ENCODE data around the gene MAN2A2.

The MAN2A2 gene

DNA sequence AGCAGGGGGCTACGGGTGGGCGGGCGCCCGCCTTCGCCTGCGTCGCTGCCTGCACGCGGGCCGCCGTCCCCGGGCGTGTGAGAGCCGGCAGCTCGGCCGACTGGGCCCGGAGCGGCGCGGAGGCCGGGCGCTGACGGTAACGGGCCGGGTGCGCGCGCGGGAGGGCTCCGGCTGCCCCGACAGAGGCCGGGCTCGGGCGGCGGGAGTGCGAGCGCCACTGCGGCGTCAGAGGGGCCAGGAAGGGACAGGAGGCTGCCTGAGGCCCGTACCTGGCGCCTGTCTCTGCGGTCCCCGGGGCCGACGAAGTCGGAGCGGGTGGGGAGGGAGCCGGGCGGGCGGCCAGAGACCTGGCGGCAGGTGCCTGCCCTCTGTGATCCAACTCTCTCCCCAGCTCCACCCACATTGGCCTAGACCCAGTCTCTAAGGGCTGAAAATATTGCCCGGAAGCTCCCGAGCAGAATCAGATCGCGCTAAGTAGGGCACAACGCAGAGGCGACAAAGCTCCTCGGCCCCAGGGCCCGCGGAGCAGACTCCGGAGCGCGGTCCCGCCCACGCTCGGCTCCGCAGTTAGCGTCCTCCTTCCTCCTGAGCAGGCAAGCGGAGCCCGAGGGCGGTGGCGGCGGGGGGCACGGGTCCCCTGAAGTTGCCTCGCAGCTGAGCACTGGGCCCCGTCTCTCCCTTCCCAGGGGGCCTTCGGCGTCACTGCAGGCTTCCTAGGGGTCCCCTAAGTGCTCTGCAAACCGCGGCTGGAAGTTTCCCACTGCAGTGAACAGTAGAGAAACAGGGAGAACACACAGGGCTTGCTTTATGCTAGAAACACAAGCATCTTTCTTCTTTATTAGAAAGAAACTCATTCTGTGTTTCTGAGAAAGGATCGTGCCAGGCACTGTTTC is at the start of gene MAN2A2:
Gene MAN2A2 (plus strand): TSS at position 463 of the 893 bp plus-strand sequence. CDS start 906 bp downstream, outside the sequence.
- peak; percentile 68 for DNase-seq (ENCODE audit: low spot score)

GRCh38 chr15:90855139-90855538 is 48.0 kb upstream of the MAN2A2 start:
- DNase-seq (ENCODE audit: low spot score) = no peak

DNA sequence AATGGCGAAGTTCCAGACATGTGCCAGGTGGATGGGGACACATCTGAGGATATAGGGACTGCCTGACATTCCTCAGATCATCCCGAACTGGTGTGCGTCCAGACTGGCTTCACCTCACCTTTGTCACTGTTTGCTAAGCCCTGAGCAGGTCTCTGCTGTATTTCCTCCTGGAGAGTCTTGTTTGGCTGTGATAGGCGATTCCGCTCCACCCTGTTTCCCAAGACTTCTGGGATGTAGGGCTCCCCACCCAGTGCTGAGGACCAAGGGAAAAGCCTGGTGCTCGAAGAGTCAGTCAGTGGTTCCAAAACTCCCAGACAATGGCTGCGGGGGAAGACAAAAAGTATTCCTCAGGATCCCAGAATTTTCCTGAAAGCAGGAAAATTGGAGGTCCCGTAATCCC is 45.8 kb upstream of the MAN2A2 start:
- DNase-seq (ENCODE audit: low spot score) = no peak

DNA sequence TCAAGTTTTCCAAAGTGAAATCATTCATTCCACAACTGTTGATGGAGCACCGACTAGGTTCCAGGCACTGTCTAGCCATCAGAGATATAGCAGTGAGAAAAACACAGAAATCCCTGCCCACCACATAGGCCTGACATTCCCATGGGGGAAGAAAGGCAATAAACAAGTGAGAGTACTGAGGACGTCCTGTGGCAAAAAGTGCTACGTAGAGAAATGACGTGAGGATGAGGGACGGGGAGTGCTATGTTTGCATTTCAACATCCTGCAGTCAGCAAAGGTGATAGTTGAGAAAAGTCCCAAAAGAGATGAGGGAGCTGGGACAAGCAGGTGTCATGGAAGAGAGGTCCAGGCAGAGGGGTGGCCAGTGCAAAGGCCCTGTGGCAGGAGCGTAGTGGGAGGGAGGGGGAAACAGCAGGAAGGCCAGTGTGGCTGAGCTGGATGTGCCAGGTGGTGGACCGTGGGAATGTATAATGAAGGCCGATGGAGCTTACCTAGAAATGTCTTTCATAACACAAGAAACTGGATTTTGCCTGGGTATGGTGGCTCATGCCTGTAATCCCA is 45.1 kb upstream of the MAN2A2 start:
- no peak for DNase-seq (ENCODE audit: low spot score)

- DNase-seq (ENCODE audit: low spot score) = no peak
Observed at GRCh38 chr15:90859234-90860131, 43.6 kb upstream of the MAN2A2 start.

GRCh38 chr15:90860450-90860849 is 42.7 kb upstream of the MAN2A2 start:
- DNase-seq (ENCODE audit: low spot score) = no peak

- no peak for DNase-seq (ENCODE audit: low spot score)
Observed at GRCh38 chr15:90860942-90861675, 42.0 kb upstream of the MAN2A2 start.

DNA sequence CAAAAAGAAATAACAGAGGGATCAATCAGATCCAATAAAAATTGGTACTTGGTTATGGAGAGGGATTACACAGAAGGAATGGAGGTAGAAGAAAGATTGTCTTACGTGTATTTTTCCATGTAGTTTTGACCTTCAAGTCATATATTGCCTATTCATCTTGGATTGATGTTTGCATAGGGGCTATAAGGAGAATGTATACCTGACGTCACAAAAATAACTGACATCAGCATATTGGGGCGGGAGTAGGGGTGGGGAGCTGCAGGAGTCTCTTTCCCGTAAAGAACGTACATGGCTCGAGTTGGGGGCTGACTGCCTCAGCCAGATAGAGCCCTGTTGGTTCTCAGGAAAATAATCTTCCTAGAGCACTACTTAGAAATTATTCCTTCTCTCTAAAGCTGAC is 40.6 kb upstream of the MAN2A2 start:
- DNase-seq (ENCODE audit: low spot score) = no peak

DNA sequence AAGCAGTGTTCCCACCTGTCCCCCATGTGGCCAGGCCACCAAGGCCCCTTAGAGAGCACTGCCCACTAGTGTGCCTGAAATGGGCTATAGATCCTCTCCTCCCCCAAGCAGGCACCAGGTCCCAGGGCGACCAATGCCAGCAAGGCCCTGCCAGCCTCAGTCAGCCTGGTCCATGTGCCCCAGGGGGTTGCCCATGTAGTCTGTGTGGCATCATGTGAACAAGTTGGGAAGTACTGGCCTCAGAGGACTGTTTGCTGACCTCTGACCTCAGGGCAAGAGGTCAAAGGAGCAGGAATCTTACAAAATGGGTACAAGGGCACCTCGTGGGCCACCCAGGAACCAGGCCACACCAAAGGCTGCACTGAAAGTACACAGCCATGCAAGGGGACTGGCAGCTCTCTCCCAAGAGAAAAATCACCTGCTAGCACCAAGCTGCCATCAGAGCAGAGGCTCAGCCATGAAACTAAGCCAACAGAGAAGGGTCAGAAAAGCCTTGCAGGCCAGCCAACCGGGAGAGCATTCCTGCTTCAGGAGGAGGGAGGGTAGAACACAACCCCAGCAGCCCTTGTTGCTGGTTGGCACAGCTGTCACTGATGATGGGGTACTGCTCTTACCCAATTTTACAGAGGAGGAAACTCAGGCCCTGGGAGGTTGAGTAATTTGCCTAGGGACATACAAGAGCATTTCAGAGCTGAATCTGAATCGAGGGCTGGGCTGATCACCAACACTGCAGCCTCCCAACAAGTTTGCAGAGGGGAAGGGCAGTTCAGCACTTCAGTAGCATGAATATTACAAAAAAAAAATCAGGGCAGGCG is 39.9 kb upstream of the MAN2A2 start:
- DNase-seq (ENCODE audit: low spot score) = no peak

GRCh38 chr15:90863987-90864386 is 39.1 kb upstream of the MAN2A2 start:
- no peak for DNase-seq (ENCODE audit: low spot score)

GRCh38 chr15:90864507-90864906 is 38.6 kb upstream of the MAN2A2 start:
- DNase-seq (ENCODE audit: low spot score) = no peak

DNA sequence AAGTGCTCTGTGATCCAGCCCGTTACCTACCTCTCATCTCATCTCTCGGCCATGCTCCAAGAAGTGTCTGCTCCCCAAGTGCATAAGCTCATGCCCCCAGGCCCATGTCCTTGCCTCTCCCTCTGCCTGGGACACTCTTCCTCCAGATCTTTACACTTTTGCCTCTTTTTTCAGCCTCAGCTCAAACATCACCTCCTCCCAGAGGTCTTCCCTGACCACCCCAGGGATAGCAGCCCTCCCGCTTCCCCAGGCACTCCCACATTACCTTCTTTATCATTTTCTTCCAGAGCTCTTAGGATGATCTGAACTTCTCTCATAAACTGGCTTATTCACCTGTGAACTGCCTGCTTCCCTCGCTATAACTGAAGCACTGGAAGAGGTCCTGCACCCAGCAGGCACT is 37.4 kb upstream of the MAN2A2 start:
- no peak for DNase-seq (ENCODE audit: low spot score)

DNA sequence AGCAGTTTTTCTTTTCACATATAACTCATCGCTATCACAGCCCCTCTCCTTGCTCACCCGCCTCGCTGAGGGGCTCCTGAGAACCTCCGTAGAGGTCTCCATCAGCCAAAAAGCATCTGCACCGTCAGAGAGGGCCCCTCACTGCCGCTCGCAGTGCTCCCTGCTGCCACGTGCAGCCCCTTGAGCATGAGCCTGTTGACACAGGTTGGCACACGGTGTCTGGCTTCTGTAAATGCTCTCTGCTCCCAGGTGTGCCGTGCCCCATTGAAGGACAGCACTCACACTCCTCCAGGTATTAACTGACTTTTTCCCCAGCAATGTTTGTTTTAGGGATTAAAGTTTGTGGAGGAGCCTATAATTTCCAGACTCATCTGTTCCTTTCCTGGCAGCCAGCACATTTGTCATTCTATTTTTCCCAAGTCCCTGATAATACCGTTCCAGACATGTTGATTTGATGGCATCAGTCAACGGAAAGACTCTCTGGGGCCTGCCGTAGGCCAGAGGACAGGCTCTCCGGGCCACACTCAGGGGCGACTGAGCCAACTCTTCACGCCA is 36.9 kb upstream of the MAN2A2 start:
- DNase-seq (ENCODE audit: low spot score) = no peak

DNA sequence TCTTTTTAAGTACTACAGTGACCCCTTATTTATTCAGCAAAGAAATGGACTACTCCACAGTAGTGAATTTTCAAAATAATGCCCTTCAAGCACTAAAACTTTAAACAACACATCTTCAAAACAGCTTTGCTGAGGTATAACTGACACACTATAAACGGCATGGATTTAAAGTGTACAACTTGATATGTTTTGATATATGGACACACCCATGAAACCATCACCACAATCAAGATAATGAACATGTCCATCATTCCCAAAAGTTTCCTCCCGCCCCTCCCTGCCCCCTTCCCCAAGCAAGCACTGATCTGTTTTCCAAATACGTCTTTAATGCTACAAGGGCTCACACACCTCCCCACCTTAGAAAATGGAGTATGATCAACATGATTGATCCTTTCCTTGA is 36.3 kb upstream of the MAN2A2 start:
- no peak for DNase-seq (ENCODE audit: low spot score)

DNA sequence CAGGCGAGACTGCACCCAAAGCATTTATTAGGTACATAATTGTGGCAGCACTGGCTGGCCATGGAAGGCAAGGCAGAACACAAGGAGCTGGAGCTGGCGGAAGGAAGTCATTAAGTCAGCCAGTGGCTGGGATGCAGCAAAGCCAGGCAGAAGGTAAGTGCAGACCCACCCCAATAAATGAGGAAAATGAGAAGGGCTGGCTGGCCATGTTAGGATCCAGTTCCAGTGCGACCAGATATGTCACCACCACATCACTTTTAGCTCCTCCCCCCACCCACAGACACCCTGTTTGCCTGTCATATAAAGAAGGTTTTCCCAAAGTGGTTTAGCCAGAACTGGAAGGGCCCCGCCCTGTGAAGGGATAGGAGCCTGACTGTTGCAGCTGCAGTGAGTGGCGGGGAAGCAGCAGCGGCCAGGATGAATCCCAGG is 34.8 kb upstream of the MAN2A2 start, which contains the start of gene FURIN:
Gene FURIN (plus strand): TSS at position 328 of the 429 bp plus-strand sequence. CDS start 7,153 bp downstream, outside the sequence.
- DNase-seq (ENCODE audit: low spot score) = no peak

DNA sequence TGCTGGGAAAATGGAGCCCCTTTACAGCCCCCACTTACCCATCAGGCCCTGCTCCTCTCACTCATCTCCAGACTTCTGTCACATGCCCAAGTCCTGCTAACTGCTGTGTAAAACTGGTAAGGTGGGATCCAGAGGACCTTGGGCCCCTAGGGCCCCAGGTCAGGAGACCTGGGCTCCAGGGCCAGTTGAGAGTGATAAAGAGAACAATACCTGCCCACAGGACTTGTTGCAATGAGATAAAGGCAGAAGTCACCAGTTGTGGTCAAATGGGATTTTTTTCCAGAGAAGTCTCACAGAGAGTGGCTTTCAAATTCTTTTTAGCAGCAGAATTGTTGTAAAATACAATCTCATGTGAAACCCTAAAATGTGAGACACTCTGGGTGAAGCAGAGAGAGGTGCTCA is 34.0 kb upstream of the MAN2A2 start:
- no peak for DNase-seq (ENCODE audit: low spot score)

DNA sequence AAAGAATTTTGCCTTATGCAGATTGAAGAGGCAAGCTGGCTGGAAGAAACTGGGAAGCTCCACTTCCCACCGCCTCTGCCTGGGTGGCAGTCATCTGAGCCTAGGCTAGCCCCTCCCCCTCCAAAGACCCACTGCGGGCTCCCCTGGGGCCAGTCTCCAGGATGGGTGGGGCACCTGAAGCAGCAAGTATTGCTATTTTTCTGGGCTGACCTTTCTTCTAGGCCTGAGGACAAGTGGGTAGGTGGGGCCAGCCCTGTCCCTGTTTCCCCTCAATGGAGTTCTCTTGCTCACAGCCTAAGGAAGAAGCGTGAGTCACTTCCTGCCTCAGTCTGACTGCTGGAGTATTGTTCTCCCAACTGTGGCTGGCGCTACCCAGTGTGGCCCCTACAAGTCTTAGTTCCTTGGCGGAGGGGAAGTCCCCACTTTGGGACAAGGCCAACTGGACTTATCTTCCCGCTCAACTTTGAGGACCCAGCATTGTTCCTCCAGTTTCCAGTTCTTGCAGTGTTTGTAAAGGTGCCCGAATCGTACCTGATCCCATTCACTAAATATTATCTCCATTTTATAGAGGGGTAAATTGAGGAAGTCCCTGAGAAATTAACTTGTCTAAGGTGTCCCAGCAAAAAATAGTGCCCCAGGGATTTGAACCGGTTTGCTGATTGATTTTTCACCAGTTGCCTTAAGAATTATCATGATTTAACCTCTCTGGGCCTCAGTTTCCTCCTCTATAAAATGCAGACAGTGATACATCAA is 33.3 kb upstream of the MAN2A2 start:
- DNase-seq (ENCODE audit: low spot score) = peak; percentile 94

- DNase-seq (ENCODE audit: low spot score) = peak; percentile 24
Observed at GRCh38 chr15:90870354-90871138, 32.6 kb upstream of the MAN2A2 start.
